Thyroid gland (tissue), 4 donors: ENCODE measurements around the gene N4BP2L2. TPM values are rescaled to one million over a fixed set of nuclear protein-coding genes. Genes with fewer than 3 reads are reported as not detected.
A peak's percentile ranks its signal among the peaks of the same experiment; 100 is the strongest.

Experiments used
- DNase-seq, 2 donors: peaks; one replicate each; pipeline ENCODE4 v3.0.0-alpha.2; 2019
- H3K27ac ChIP-seq, 3 donors: fragments of 200-600 bp; sonication (generic); 1 replicate in 2 of 3; 2 replicates in 1 of 3; pipeline ENCODE4 v1.5.1; 2016 to 2019; ENCODE audit warnings: mild to moderate bottlenecking in 1 of 3, moderate library complexity in 1 of 3
- H3K27me3 ChIP-seq: fragments of 200-600 bp; sonication (generic); one replicate; pipeline ENCODE4 v1.5.1; 2019
- H3K36me3 ChIP-seq, 2 donors: fragments of 200-600 bp; sonication (generic); one replicate each; pipeline ENCODE4 v1.5.1; 2016 to 2019
- H3K4me1 ChIP-seq, 2 donors: fragments of 200-600 bp; sonication (generic); one replicate each; pipeline ENCODE4 v1.5.1; 2017 to 2019
- H3K4me3 ChIP-seq, 3 donors: fragments of 200-600 bp; sonication (generic); replicated peaks in 1 of 3; 1 replicate in 2 of 3; 2 replicates in 1 of 3; pipeline ENCODE4 v1.5.1; 2016; ENCODE audit warnings: mild to moderate bottlenecking in 1 of 3
- H3K9me3 ChIP-seq: fragments of 200-600 bp; sonication (generic); one replicate; pipeline ENCODE4 v1.5.1; 2017
- POLR2A ChIP-seq, 2 donors: fragments of 450-650 bp; IDR thresholded peaks; one replicate each; pipeline ENCODE4 v1.6.1; 2017; ENCODE audit warnings: antibody characterized with exemption in 2 of 2, mild to moderate bottlenecking in 2 of 2, moderate library complexity in 1 of 2
- WGBS, 2 donors: methylation state at CpG; one replicate each; pipeline ENCODE4 v1.1.5; 2017; 5-methylcytosine and 5-hydroxymethylcytosine counted together
- intact Hi-C: fragments of 100-400 bp; cut with DNase I; formaldehyde crosslinking; loops from one replicate; pipeline ENCODE4 v1.15.1; 2023
- total RNA-seq, 4 donors: library from RNA; depleted of rRNA; stranded (reverse); fragments of >200 nt; gene quantifications; one replicate each; pipeline ENCODE4 v1.2.3, GENCODE V29; 2016
- TF ChIP-seq, protein P1 (sequence below), 6 experiments: fragments of 200-600 bp in 3 of 6; fragments of 450-650 bp in 3 of 6; sonication (generic) in 3 of 6; IDR thresholded peaks; one replicate each; pipeline ENCODE4 v1.5.1; 2016 to 2019; ENCODE audit warnings: antibody characterized with exemption in 6 of 6, mild to moderate bottlenecking in 2 of 6, inconsistent platforms in 1 of 6, moderate library complexity in 1 of 6

The N4BP2L2 gene
- total RNA-seq, 4 donors from 2014 or later, result 267 to 633 (median 382) TPM

- intact Hi-C loops, result no loop called here
- WGBS, 2 donors, result 59 to 69% methylated on average over 1 of the region's 1 CpG
Observed at GRCh38 chr13:32535115-32535514, 3.5 kb downstream of the N4BP2L2 start.

DNA sequence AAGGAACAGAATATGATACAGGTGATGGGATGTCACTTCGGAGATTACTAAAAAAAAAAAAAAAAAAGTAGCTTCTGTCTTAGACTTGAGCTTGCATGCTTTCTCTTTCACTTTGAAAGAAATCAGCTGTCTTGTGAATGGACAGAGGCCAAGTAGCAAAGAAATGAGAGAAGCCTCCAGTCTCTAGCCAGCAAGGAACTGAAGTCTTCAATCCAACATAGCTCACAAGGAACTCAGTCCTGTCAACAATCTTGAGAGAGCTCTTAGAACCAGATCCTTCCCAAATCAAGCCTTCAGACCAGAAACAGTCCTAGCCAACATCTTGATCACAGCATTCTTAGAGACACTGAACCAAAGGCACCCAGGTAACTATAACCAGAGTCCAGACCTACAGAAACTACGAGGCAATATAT is 7.7 kb downstream of the N4BP2L2 start:
- no peak for DNase-seq
- H3K4me1 ChIP-seq, result peaks cover 30 to 53% of the 10 kb centered on the region in 2 donors
- no peak for TF ChIP-seq POLR2A (IDR thresholded peaks at IDR 0.05)
- TF ChIP-seq, protein P1, sequence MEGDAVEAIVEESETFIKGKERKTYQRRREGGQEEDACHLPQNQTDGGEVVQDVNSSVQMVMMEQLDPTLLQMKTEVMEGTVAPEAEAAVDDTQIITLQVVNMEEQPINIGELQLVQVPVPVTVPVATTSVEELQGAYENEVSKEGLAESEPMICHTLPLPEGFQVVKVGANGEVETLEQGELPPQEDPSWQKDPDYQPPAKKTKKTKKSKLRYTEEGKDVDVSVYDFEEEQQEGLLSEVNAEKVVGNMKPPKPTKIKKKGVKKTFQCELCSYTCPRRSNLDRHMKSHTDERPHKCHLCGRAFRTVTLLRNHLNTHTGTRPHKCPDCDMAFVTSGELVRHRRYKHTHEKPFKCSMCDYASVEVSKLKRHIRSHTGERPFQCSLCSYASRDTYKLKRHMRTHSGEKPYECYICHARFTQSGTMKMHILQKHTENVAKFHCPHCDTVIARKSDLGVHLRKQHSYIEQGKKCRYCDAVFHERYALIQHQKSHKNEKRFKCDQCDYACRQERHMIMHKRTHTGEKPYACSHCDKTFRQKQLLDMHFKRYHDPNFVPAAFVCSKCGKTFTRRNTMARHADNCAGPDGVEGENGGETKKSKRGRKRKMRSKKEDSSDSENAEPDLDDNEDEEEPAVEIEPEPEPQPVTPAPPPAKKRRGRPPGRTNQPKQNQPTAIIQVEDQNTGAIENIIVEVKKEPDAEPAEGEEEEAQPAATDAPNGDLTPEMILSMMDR (IDR thresholded peaks at IDR 0.05), result no peak
- H3K36me3 ChIP-seq, result peaks cover 0 to 3% of the 10 kb centered on the region in 2 donors
- H3K27me3 ChIP-seq, result no peaks in the 10 kb centered on the region
- intact Hi-C loops, result no loop called here
- H3K9me3 ChIP-seq, result no peaks in the 10 kb centered on the region
- H3K27ac ChIP-seq, result peak overlapping the region in 1 of 3 donors; percentile 6
- no peak overlapping the region for H3K4me3 ChIP-seq
- WGBS, 2 donors, result 48 to 58% methylated on average over 2 of the region's 2 CpGs

More at GRCh38 chr13:32535115-32535514, 3.5 kb downstream of the N4BP2L2 start:
- DNase-seq, result no peak
- Histone ChIP-seq H3K4me3 (no peak overlapping the region), H3K27ac (no peak overlapping the region), H3K4me1 (peaks cover 45 to 51% of the 10 kb centered on the region in 2 donors), H3K27me3 (no peaks in the 10 kb centered on the region), H3K36me3 (peaks cover 0 to 3% of the 10 kb centered on the region in 2 donors), H3K9me3 (no peaks in the 10 kb centered on the region)
- TF ChIP-seq, protein P1 (IDR thresholded peaks at IDR 0.05), result no peak
- no peak for TF ChIP-seq POLR2A (IDR thresholded peaks at IDR 0.05)

DNA sequence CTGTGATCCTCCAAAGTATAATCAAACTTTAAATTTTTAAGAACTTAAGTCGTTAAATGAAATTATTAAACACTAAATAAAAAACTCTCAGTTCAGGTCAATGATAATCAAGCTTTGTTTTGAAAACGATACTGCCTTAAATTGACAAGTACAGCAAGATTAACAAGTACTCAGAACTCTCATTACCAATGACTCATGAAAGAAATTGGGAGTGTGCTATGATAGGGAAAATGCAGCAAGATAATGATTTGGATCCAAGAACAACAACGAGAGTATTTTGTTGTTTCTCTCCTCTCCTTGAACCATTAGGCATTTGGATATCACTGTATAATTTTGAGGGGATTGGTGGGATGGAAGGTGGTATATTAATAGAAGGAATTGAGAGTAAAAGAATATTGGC is 10.2 kb downstream of the N4BP2L2 start:
- Histone ChIP-seq H3K4me1 (peaks cover 11 to 39% of the 10 kb centered on the region in 2 donors), H3K9me3 (no peaks in the 10 kb centered on the region), H3K4me3 (no peak overlapping the region), H3K27me3 (no peaks in the 10 kb centered on the region), H3K27ac (no peak overlapping the region), H3K36me3 (no peaks in the 10 kb centered on the region)
- DNase-seq, result no peak
- no peak for TF ChIP-seq POLR2A (IDR thresholded peaks at IDR 0.05)
- TF ChIP-seq, protein P1 (IDR thresholded peaks at IDR 0.05), result no peak
- intact Hi-C loops, result no loop called here
- WGBS, 2 donors, result 76 to 79% methylated on average over 3 of the region's 3 CpGs

DNA sequence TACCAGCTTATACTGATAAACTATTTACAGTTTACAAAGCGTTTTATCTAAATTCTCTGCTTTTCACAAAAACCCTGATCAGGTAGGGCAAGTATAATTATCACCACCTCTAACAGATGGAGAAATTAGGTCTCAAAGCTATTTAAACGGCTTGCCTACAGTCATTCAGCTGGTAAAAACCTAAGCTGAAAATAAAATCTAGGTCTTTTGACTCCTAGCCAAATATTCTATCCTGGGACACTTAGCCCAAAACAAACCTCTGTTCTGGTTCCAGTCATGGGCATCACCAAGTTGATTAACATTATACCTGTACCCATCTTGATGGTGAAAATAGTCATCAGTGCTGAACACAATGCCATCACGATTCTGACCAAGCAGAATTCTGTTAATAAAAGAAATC is 11.4 kb downstream of the N4BP2L2 start:
- no peaks in the 10 kb centered on the region for H3K27me3 ChIP-seq
- no peaks in the 10 kb centered on the region for H3K9me3 ChIP-seq
- no peak overlapping the region for H3K27ac ChIP-seq
- peaks cover 11 to 37% of the 10 kb centered on the region in 2 donors for H3K4me1 ChIP-seq
- 81 to 82% methylated on average over 3 of the region's 3 CpGs for WGBS, 2 donors
- no peak for DNase-seq
- no peak for TF ChIP-seq POLR2A (IDR thresholded peaks at IDR 0.05)
- H3K4me3 ChIP-seq, result no peak overlapping the region
- no peaks in the 10 kb centered on the region for H3K36me3 ChIP-seq
- intact Hi-C loops, result no loop called here

- no peak for DNase-seq
- H3K9me3 ChIP-seq, result no peaks in the 10 kb centered on the region
- intact Hi-C loops, result no loop called here
- H3K36me3 ChIP-seq, result peaks cover 0 to 6% of the 10 kb centered on the region in 2 donors
- no peak for TF ChIP-seq POLR2A (IDR thresholded peaks at IDR 0.05)
- TF ChIP-seq, protein P1 (IDR thresholded peaks at IDR 0.05), result no peak
- no peak overlapping the region for H3K4me3 ChIP-seq
- no peak overlapping the region for H3K27ac ChIP-seq
- peaks cover 0 to 23% of the 10 kb centered on the region in 2 donors for H3K4me1 ChIP-seq
- WGBS, 2 donors, result 0 to 40% methylated on average over 1 of the region's 1 CpG
- H3K27me3 ChIP-seq, result no peaks in the 10 kb centered on the region
Observed at GRCh38 chr13:32525766-32526165, 12.8 kb downstream of the N4BP2L2 start.
